H9 (cell line): ENCODE data around the gene RNF8. TPM values are rescaled to one million over a fixed set of nuclear protein-coding genes. Genes with fewer than 3 reads are reported as not detected.

Experiments used
- DNase-seq: peaks from one replicate; pipeline ENCODE4 v3.0.0-alpha.2; 2017
- H2AFZ ChIP-seq: one replicate; pipeline ENCODE4 v1.6.1; 2013; ENCODE audit warnings: mild to moderate bottlenecking, low read length, control low read depth, moderate library complexity
- H2AK5ac ChIP-seq: 2 replicates; pipeline ENCODE4 v1.6.1; 2013; ENCODE audit warnings: low read length, control low read depth, mixed read lengths; ENCODE audit not compliant: insufficient read length
- H2BK120ac ChIP-seq: one replicate; pipeline ENCODE4 v1.6.1; 2013; ENCODE audit warnings: low read depth, mild to moderate bottlenecking, low read length, control low read depth, inconsistent platforms; ENCODE audit not compliant: poor library complexity, severe bottlenecking
- H2BK12ac ChIP-seq: 2 replicates; pipeline ENCODE4 v1.6.1; 2013; ENCODE audit warnings: low read length, control low read depth, mixed read lengths, low read depth; ENCODE audit not compliant: insufficient read length
- H2BK15ac ChIP-seq: 2 replicates; pipeline ENCODE4 v1.6.1; 2013; ENCODE audit warnings: low read depth, low read length, control low read depth
- H2BK20ac ChIP-seq: one replicate; pipeline ENCODE4 v1.6.1; 2013; ENCODE audit warnings: low read depth, mild to moderate bottlenecking, low read length, control low read depth, inconsistent platforms; ENCODE audit not compliant: poor library complexity, severe bottlenecking
- H2BK5ac ChIP-seq: 2 replicates; pipeline ENCODE4 v1.6.1; 2013; ENCODE audit warnings: low read length, control low read depth, mixed read lengths; ENCODE audit not compliant: insufficient read length
- H3K14ac ChIP-seq: 2 replicates; pipeline ENCODE4 v1.6.1; 2013; ENCODE audit warnings: low read length, control low read depth; ENCODE audit not compliant: insufficient read depth
- H3K18ac ChIP-seq: 2 replicates; pipeline ENCODE4 v1.6.1; 2013; ENCODE audit warnings: low read depth, mild to moderate bottlenecking, mixed read lengths, low read length, control low read depth; ENCODE audit not compliant: insufficient read length
- H3K23ac ChIP-seq: 2 replicates; pipeline ENCODE4 v1.6.1; 2013; ENCODE audit warnings: low read length, control low read depth, mixed read lengths, low read depth; ENCODE audit not compliant: insufficient read length
- H3K23me2 ChIP-seq: 2 replicates; pipeline ENCODE4 v1.6.1; 2013; ENCODE audit warnings: low read depth, mild to moderate bottlenecking, mixed read lengths, low read length, control low read depth; ENCODE audit not compliant: insufficient read length, poor library complexity, severe bottlenecking
- H3K27ac ChIP-seq: 2 replicates; pipeline ENCODE4 v1.5.1; 2013; ENCODE audit warnings: low read length, control low read depth, mixed read lengths, low read depth; ENCODE audit not compliant: insufficient read length
- H3K27me3 ChIP-seq: 2 replicates; pipeline ENCODE4 v1.6.1; 2013; ENCODE audit warnings: low read length, control low read depth, inconsistent platforms; ENCODE audit not compliant: insufficient read depth
- H3K4ac ChIP-seq: 2 replicates; pipeline ENCODE4 v1.6.1; 2013; ENCODE audit warnings: low read depth, mild to moderate bottlenecking, control low read depth, inconsistent platforms, low read length, moderate library complexity
- H3K4me1 ChIP-seq: 2 replicates; pipeline ENCODE4 v1.6.1; 2013; ENCODE audit warnings: low read length, control low read depth, inconsistent platforms; ENCODE audit not compliant: insufficient read depth
- H3K4me2 ChIP-seq: 2 replicates; pipeline ENCODE4 v1.6.1; 2013; ENCODE audit warnings: low read length, control low read depth, mixed read lengths; ENCODE audit not compliant: insufficient read length, insufficient read depth
- H3K56ac ChIP-seq: 2 replicates; pipeline ENCODE4 v1.6.1; 2013; ENCODE audit warnings: low read depth, mild to moderate bottlenecking, mixed read lengths, low read length, control low read depth; ENCODE audit not compliant: insufficient read length
- H3K79me1 ChIP-seq: 2 replicates; pipeline ENCODE4 v1.6.1; 2013; ENCODE audit warnings: low read depth, mild to moderate bottlenecking, moderate library complexity, low read length, control low read depth, inconsistent platforms; ENCODE audit not compliant: insufficient read depth, poor library complexity, severe bottlenecking
- H3K79me2 ChIP-seq: 2 replicates; pipeline ENCODE4 v1.6.1; 2013; ENCODE audit warnings: low read length, control low read depth, inconsistent platforms; ENCODE audit not compliant: insufficient read depth
- H3K9ac ChIP-seq: 2 replicates; pipeline ENCODE4 v1.6.1; 2013; ENCODE audit warnings: low read length, control low read depth, mixed read lengths; ENCODE audit not compliant: insufficient read length; ENCODE audit errors: extremely low read depth
- H3K9me3 ChIP-seq: one replicate; pipeline ENCODE4 v1.6.1; 2013; ENCODE audit warnings: low read depth, low read length, inconsistent platforms; ENCODE audit not compliant: control insufficient read depth
- H3T11ph ChIP-seq: one replicate; pipeline ENCODE4 v1.6.1; 2013; ENCODE audit warnings: mild to moderate bottlenecking, low read length, control low read depth, inconsistent platforms
- H4K20me1 ChIP-seq: one replicate; pipeline ENCODE4 v1.6.1; 2013; ENCODE audit not compliant: control insufficient read depth, insufficient read length, insufficient read depth
- H4K5ac ChIP-seq: 2 replicates; pipeline ENCODE4 v1.6.1; 2013; ENCODE audit warnings: low read depth, mild to moderate bottlenecking, mixed read lengths, low read length, control low read depth; ENCODE audit not compliant: insufficient read length
- H4K8ac ChIP-seq: replicated peaks from 2 replicates; pipeline ENCODE4 v1.6.1; 2013; ENCODE audit warnings: low read length, control low read depth, mixed read lengths, low read depth; ENCODE audit not compliant: insufficient read length
- H4K91ac ChIP-seq: 2 replicates; pipeline ENCODE4 v1.6.1; 2013; ENCODE audit warnings: low read depth, mild to moderate bottlenecking, moderate library complexity, mixed read lengths, low read length, control low read depth; ENCODE audit not compliant: insufficient read length
- H3K27ac Mint-ChIP-seq, 3 experiments: 2 replicates in 2 of 3; 3 replicates in 1 of 3; pipeline ENCODE4 v1.8.0; 2020 to 2021; ENCODE audit warnings: mixed read lengths in 3 of 3, mild to moderate bottlenecking in 1 of 3, moderate library complexity in 1 of 3
- H3K27me3 Mint-ChIP-seq: 2 replicates; pipeline ENCODE4 v1.8.0; 2021; ENCODE audit warnings: low read depth, mild to moderate bottlenecking, moderate library complexity, mixed read lengths
- H3K36me3 Mint-ChIP-seq, 3 experiments: 2 replicates in 2 of 3; 3 replicates in 1 of 3; pipeline ENCODE4 v1.8.0; 2020 to 2021; ENCODE audit warnings: low read depth in 3 of 3, mixed read lengths in 3 of 3; ENCODE audit not compliant: insufficient read depth in 1 of 3
- H3K4me1 Mint-ChIP-seq, 2 experiments: 2 replicates each; pipeline ENCODE4 v1.8.0; 2020; ENCODE audit warnings: mixed read lengths in 2 of 2
- H3K4me3 Mint-ChIP-seq, 2 experiments: 2 replicates in 1 of 2; 3 replicates in 1 of 2; pipeline ENCODE4 v1.8.0; 2020 to 2021; ENCODE audit warnings: mild to moderate bottlenecking in 2 of 2, mixed read lengths in 2 of 2, moderate library complexity in 1 of 2
- H3K9me3 Mint-ChIP-seq, 2 experiments: 2 replicates in 1 of 2; 3 replicates in 1 of 2; pipeline ENCODE4 v1.8.0; 2020; ENCODE audit warnings: mild to moderate bottlenecking in 2 of 2, mixed read lengths in 2 of 2, moderate library complexity in 1 of 2
- CTCF ChIP-seq: fragments of 200-600 bp; sonication (generic); conservative IDR thresholded peaks from 3 replicates; pipeline ENCODE4 v1.8.0; 2021; ENCODE audit warnings: antibody characterized with exemption, mild to moderate bottlenecking
- WGBS: extraction: QIAGEN DNeasy Blood & Tissue Kit; methylation state at CpG from one replicate; pipeline ENCODE4 v1.1.7; 2013; ENCODE audit warnings: missing lambda C conversion rate, low lambda C conversion rate, mixed read lengths; ENCODE audit not compliant: insufficient read length; ENCODE audit errors: extremely low coverage; 5-methylcytosine and 5-hydroxymethylcytosine counted together
- total RNA-seq: library from RNA; stranded (reverse); gene quantifications from 2 replicates; pipeline ENCODE4 v1.2.1, GENCODE V29; 2021

RNF8 gene
- total RNA-seq, 1 experiment from 2014 or later, result 34.7 TPM

- no peaks in the 10 kb centered on the region for H3K9me3 ChIP-seq
- TF ChIP-seq CTCF, result no peak
- H2BK120ac ChIP-seq, result no peak overlapping the region
- no peak for DNase-seq
- peaks cover 2% of the 10 kb centered on the region; the same call in 1 of the 2 replicates for H3K79me2 ChIP-seq
- H3K4me1 Mint-ChIP-seq, result peaks cover 17 to 19% of the 10 kb centered on the region in 2 experiments
- H3K9me3 Mint-ChIP-seq, result no peaks in the 10 kb centered on the region; a peak in 1 of 5 replicates
- H2BK5ac ChIP-seq, result no peak overlapping the region
- H3K27me3 ChIP-seq, result no peaks in the 10 kb centered on the region
- H2BK20ac ChIP-seq, result no peak overlapping the region
- no peaks in the 10 kb centered on the region for H3K27me3 Mint-ChIP-seq
- H2BK15ac ChIP-seq, result no peak overlapping the region
- no peak overlapping the region for H3K4me2 ChIP-seq
- H3K4ac ChIP-seq, result no peak overlapping the region
- H2AFZ ChIP-seq, result no peak overlapping the region
- H4K20me1 ChIP-seq, result no peaks in the 10 kb centered on the region
- no peak overlapping the region for H4K5ac ChIP-seq
- no peak overlapping the region for H4K8ac ChIP-seq
- no peak overlapping the region for H3K27ac Mint-ChIP-seq
- H3K4me1 ChIP-seq, result no peaks in the 10 kb centered on the region
- no CpG with 5 or more reads among the region's 4 CpGs for WGBS
- no peak overlapping the region for H2BK12ac ChIP-seq
- no peak overlapping the region for H3K14ac ChIP-seq
- H2AK5ac ChIP-seq, result no peak overlapping the region
- H3K56ac ChIP-seq, result no peak overlapping the region
- no peak overlapping the region for H4K91ac ChIP-seq
- H3K23ac ChIP-seq, result no peak overlapping the region
- no peak overlapping the region for H3K27ac ChIP-seq
- H3K36me3 Mint-ChIP-seq, result peaks cover 3 to 23% (median 15%) of the 10 kb centered on the region in 3 experiments; a peak in 5 of 7 replicates
- H3K4me3 Mint-ChIP-seq, result peak overlapping the region in 1 of 2 experiments; percentile 33; a peak in 1 of 5 replicates
- peaks cover 3% of the 10 kb centered on the region for H3K79me1 ChIP-seq
- H3K18ac ChIP-seq, result no peak overlapping the region
- no peak overlapping the region for H3T11ph ChIP-seq
- peaks cover 9% of the 10 kb centered on the region for H3K23me2 ChIP-seq
- H3K9ac ChIP-seq, result no peak overlapping the region
Observed at GRCh38 chr6:37435373-37435772, 81.6 kb downstream of the RNF8 start.
